ENCODE results near the gene BAHCC1.

GRCh38 chr17:81498953-81499600 is 103.8 kb downstream of the BAHCC1 start:
- TF ChIP-seq, protein P1, sequence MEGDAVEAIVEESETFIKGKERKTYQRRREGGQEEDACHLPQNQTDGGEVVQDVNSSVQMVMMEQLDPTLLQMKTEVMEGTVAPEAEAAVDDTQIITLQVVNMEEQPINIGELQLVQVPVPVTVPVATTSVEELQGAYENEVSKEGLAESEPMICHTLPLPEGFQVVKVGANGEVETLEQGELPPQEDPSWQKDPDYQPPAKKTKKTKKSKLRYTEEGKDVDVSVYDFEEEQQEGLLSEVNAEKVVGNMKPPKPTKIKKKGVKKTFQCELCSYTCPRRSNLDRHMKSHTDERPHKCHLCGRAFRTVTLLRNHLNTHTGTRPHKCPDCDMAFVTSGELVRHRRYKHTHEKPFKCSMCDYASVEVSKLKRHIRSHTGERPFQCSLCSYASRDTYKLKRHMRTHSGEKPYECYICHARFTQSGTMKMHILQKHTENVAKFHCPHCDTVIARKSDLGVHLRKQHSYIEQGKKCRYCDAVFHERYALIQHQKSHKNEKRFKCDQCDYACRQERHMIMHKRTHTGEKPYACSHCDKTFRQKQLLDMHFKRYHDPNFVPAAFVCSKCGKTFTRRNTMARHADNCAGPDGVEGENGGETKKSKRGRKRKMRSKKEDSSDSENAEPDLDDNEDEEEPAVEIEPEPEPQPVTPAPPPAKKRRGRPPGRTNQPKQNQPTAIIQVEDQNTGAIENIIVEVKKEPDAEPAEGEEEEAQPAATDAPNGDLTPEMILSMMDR (IDR thresholded peaks at IDR 0.05): no peak
- no peak for TF ChIP-seq POLR2A (IDR thresholded peaks at IDR 0.05)
